Lower leg skin (tissue), 3 donors: Measurements from ENCODE around the gene BGN.

Source experiments
- POLR2A ChIP-seq, 2 donors: fragments of 450-650 bp; IDR thresholded peaks; one replicate each; pipeline ENCODE4 v1.6.1; 2016 to 2017; ENCODE audit warnings: antibody characterized with exemption in 2 of 2, mild to moderate bottlenecking in 1 of 2, moderate library complexity in 1 of 2
- TF ChIP-seq, protein P1 (sequence below), 3 donors: fragments of 450-650 bp; IDR thresholded peaks; one replicate each; pipeline ENCODE4 v1.5.1; 2016; ENCODE audit warnings: antibody characterized with exemption in 3 of 3, mild to moderate bottlenecking in 3 of 3, moderate library complexity in 2 of 3

DNA sequence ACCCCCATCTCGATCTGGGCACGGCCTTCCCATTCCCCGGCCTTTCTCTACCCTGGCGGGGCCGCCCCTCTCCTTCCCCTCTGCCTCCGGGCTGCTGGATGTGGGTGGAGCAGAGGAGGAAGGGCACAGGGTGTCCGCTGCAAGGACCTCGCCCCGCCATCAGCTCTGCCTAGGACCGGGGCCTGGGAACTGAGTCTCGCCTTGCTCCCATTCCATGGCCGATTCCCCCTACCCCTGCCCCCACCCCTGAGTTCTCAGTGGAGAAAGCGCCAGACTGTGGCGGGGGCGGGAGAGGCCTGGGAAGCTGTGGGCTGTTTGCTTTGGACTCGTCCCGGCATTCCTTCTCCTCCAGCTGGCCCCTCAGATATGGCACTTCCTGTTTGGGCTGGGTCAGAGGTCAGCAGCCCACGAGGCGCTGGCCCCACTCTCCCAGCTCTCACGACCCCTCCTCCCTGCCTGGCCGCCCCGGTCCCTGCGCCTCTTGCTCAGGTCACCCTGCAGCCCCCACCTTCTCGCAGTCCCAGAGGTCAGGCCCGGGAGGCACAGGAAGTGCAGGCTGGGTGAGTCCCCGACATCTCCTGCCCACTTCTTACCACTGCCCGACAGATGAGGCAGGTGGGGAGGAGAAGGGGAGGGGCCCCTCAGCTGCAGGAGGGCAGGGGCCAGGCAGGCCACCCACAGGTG, 6.4 kb upstream of the BGN start:
- TF ChIP-seq, protein P1, sequence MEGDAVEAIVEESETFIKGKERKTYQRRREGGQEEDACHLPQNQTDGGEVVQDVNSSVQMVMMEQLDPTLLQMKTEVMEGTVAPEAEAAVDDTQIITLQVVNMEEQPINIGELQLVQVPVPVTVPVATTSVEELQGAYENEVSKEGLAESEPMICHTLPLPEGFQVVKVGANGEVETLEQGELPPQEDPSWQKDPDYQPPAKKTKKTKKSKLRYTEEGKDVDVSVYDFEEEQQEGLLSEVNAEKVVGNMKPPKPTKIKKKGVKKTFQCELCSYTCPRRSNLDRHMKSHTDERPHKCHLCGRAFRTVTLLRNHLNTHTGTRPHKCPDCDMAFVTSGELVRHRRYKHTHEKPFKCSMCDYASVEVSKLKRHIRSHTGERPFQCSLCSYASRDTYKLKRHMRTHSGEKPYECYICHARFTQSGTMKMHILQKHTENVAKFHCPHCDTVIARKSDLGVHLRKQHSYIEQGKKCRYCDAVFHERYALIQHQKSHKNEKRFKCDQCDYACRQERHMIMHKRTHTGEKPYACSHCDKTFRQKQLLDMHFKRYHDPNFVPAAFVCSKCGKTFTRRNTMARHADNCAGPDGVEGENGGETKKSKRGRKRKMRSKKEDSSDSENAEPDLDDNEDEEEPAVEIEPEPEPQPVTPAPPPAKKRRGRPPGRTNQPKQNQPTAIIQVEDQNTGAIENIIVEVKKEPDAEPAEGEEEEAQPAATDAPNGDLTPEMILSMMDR (IDR thresholded peaks at IDR 0.05): no peak
- no peak for TF ChIP-seq POLR2A (IDR thresholded peaks at IDR 0.05)
